ENCODE results near the gene PRKAR2B.

DNA sequence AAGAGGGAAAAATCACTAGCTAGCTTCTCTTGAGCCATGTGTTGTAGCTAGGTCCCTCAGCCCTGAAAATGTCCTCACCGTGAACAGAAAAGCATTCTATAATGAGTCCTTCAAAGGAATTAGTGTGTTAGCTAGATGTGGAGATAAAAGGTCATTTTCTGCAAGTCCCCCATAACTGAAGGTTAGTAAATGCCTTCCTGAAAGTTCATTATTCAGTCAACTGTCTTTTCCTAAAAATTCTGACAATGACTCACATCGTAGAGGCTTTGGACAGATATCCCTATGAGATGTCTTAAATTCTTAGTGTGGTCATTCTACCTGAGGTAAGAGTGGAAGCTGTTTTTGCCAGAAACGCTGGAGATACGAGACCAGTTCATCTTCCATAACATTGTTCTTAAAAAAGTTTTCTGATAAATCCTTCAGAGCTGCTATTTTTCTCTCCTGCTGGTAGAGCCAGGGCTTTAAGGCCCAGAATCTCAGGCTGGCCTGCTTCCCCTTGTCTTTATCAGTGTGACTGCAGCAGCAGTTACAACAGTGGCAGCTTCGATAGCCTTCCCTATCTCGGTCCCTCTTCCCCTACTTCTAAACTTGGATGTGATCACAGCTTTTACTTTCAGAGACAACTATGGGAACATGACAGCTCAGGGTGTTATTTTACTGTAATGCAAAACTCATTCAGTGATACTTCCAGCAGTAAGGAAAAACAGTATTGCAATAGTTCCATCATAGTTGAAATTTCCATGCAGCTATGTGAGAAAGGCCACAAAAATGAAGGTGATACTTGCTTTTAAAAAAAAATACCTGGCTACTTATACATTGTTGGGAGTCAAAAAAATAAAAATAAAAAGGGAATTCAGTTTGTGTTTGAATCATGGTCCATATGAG is 37.3 kb upstream of the PRKAR2B start:
- TF ChIP-seq FOXA1 (IDR thresholded peaks at IDR 0.05) (no peak), MAX (IDR thresholded peaks at IDR 0.05) (no peak)
- TF ChIP-seq, protein P1, sequence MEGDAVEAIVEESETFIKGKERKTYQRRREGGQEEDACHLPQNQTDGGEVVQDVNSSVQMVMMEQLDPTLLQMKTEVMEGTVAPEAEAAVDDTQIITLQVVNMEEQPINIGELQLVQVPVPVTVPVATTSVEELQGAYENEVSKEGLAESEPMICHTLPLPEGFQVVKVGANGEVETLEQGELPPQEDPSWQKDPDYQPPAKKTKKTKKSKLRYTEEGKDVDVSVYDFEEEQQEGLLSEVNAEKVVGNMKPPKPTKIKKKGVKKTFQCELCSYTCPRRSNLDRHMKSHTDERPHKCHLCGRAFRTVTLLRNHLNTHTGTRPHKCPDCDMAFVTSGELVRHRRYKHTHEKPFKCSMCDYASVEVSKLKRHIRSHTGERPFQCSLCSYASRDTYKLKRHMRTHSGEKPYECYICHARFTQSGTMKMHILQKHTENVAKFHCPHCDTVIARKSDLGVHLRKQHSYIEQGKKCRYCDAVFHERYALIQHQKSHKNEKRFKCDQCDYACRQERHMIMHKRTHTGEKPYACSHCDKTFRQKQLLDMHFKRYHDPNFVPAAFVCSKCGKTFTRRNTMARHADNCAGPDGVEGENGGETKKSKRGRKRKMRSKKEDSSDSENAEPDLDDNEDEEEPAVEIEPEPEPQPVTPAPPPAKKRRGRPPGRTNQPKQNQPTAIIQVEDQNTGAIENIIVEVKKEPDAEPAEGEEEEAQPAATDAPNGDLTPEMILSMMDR (IDR thresholded peaks at IDR 0.05; ENCODE audit: low read depth, low read length, missing input control) = no peak
